Natural killer cell (primary cell): ENCODE data around the gene A1BG. TPM values are rescaled to one million over a fixed set of nuclear protein-coding genes. Genes with fewer than 3 reads are reported as not detected.

Experiments
- ATAC-seq, 3 donors: fragments of 150-1000 bp in 2 of 3; fragments of 200-7000 bp in 1 of 3; cut with Tn5 transposase; 1 replicate in 1 of 3; 2 replicates in 2 of 3; pipeline ENCODE4 v1.10.0; 2021; ENCODE audit warnings: mild to moderate bottlenecking in 2 of 3, moderate library complexity in 2 of 3
- DNase-seq, 2 donors: peaks; one replicate each; pipeline versions ENCODE4 v3.0.0 to v3.0.0-alpha.2; 2013 to 2021; ENCODE audit warnings: mixed read lengths in 1 of 2
- H3K27ac ChIP-seq: one replicate; pipeline ENCODE4 v1.5.1; 2013; ENCODE audit warnings: mild to moderate bottlenecking, low read length
- H3K27me3 ChIP-seq: one replicate; pipeline ENCODE4 v1.6.1; 2013; ENCODE audit warnings: low read length; ENCODE audit not compliant: control insufficient read depth, insufficient read depth
- H3K36me3 ChIP-seq: one replicate; pipeline ENCODE4 v1.6.1; 2013; ENCODE audit warnings: low read length; ENCODE audit not compliant: control insufficient read depth, insufficient read depth
- H3K4me1 ChIP-seq: one replicate; pipeline ENCODE4 v1.6.1; 2013; ENCODE audit warnings: low read length; ENCODE audit not compliant: control insufficient read depth, insufficient read depth
- H3K4me3 ChIP-seq: one replicate; pipeline ENCODE4 v1.5.1; 2013; ENCODE audit warnings: low read length
- H3K9me3 ChIP-seq: one replicate; pipeline ENCODE4 v1.6.1; 2013; ENCODE audit warnings: low read length; ENCODE audit not compliant: control insufficient read depth, insufficient read depth
- H3K27ac Mint-ChIP-seq, 2 donors: one replicate each; pipeline ENCODE4 v1.8.0; 2022; ENCODE audit warnings: mild to moderate bottlenecking in 2 of 2, mixed read lengths in 2 of 2, moderate library complexity in 1 of 2
- H3K27me3 Mint-ChIP-seq, 2 donors: one replicate each; pipeline ENCODE4 v1.8.0; 2022; ENCODE audit warnings: low read depth in 2 of 2, mixed read lengths in 2 of 2
- H3K36me3 Mint-ChIP-seq: one replicate; pipeline ENCODE4 v1.8.0; 2022; ENCODE audit warnings: mixed read lengths
- H3K4me1 Mint-ChIP-seq, 2 donors: one replicate each; pipeline ENCODE4 v1.8.0; 2022; ENCODE audit warnings: mixed read lengths in 2 of 2
- H3K4me3 Mint-ChIP-seq: one replicate; pipeline ENCODE4 v1.8.0; 2022; ENCODE audit warnings: mild to moderate bottlenecking, moderate library complexity, mixed read lengths
- H3K9me3 Mint-ChIP-seq, 2 donors: one replicate each; pipeline ENCODE4 v1.8.0; 2022; ENCODE audit warnings: mixed read lengths in 2 of 2
- WGBS: methylation state at CpG from one replicate; pipeline ENCODE4 v1.1.7; 2013; ENCODE audit warnings: missing lambda C conversion rate; ENCODE audit not compliant: insufficient coverage; 5-methylcytosine and 5-hydroxymethylcytosine counted together
- intact Hi-C: fragments of 100-400 bp; cut with micrococcal nuclease; formaldehyde crosslinking; loops from one replicate; pipeline ENCODE4 v1.14.2; 2022
- total RNA-seq, 4 donors: library from RNA; stranded (reverse); fragments of 120-200 nt in 1 of 4; gene quantifications; one replicate each; pipeline versions ENCODE4 v1.2.3 to v1.2.4, GENCODE V29; 2013 to 2022
- TF ChIP-seq, protein P1 (sequence below): fragments of 200-600 bp; IDR thresholded peaks from one replicate; pipeline ENCODE4 v1.8.0; 2022; ENCODE audit warnings: antibody characterized with exemption

A1BG gene
- total RNA-seq, 3 donors from 2014 or later (not counting 1 experiment from before 2014, with no cell fraction given), result 2.0 to 10.6 (median 3.5) TPM

DNA sequence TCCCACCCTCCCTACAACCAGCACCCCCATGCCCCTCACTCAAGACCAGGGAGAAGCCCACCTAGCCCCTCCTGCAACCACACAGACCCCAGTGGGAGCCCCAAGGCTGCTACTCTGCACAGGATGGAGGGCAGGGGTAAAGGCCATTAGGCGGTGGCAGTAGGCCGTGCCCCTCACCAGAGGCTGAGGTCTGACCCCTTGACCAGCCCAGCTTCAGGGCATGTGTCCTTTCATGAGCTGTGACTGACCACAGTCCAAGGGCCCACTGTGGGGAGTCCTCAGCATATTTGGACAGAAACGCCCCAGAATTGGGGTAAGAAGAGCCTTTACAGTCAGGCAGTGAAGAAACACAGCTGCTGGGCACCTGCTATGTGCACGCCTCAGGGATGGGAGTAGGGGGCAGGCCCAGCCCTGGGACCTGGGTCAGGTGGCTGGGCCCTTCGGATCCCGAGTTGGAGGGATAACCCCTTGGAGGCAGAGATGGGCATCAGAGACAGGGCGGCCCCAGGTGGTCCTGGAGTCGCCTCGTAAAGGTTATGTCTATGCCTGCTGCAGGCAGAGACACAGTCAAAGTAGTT, 32.1 kb upstream of the A1BG start:
- Mint-ChIP-seq H3K27me3 (no peaks in the 10 kb centered on the region), H3K27ac (peak overlapping the region; percentile 98), H3K4me3 (peak overlapping the region; percentile 97), H3K36me3 (no peaks in the 10 kb centered on the region), H3K4me1 (peaks cover 21 to 49% of the 10 kb centered on the region in 2 donors), H3K9me3 (no peaks in the 10 kb centered on the region)
- intact Hi-C loops, result loop anchor here (10.0 kb wide), 1 partner anchor 201 kb away; the partner anchor contains the start of gene ZNF274
- Histone ChIP-seq H3K4me1 (peaks cover 43% of the 10 kb centered on the region), H3K9me3 (no peaks in the 10 kb centered on the region), H3K27ac (peak overlapping the region; percentile 96), H3K36me3 (peaks cover 9% of the 10 kb centered on the region), H3K4me3 (no peak overlapping the region), H3K27me3 (no peaks in the 10 kb centered on the region)
- ATAC-seq (no peak), DNase-seq (no peak)
- TF ChIP-seq, protein P1, sequence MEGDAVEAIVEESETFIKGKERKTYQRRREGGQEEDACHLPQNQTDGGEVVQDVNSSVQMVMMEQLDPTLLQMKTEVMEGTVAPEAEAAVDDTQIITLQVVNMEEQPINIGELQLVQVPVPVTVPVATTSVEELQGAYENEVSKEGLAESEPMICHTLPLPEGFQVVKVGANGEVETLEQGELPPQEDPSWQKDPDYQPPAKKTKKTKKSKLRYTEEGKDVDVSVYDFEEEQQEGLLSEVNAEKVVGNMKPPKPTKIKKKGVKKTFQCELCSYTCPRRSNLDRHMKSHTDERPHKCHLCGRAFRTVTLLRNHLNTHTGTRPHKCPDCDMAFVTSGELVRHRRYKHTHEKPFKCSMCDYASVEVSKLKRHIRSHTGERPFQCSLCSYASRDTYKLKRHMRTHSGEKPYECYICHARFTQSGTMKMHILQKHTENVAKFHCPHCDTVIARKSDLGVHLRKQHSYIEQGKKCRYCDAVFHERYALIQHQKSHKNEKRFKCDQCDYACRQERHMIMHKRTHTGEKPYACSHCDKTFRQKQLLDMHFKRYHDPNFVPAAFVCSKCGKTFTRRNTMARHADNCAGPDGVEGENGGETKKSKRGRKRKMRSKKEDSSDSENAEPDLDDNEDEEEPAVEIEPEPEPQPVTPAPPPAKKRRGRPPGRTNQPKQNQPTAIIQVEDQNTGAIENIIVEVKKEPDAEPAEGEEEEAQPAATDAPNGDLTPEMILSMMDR, result no peak
- WGBS, result 89% methylated on average over 9 of the region's 9 CpGs

DNA sequence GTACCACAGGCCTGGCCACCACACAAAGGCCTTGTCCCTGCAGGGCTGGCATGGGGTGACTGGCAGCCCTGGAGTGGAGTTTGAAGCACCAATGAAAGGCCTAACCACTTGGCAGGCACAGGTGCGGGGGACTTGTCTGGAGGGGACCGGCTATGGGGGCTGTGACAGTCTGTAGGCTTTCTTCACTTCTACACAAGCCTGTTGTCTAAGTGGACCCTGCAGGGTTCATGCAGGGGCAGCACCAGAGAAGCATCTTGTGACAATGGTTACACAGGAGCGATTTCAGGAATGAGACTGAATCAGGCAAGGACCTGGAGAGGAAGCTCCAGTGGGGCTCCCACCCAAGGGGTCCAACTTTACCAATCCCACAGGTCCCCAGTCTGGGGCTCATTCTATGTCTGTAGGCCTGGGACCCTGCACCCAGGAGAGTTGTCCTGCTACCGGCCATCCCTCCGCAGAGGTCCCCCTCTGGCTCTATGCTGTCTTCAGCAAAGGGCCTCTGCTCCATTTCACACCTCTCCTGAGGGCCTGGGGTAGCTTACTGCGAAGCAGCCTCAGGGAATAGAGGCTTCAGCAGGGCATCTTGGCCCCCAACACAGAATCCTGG, 29.8 kb upstream of the A1BG start:
- H3K36me3 Mint-ChIP-seq, result no peaks in the 10 kb centered on the region

DNA sequence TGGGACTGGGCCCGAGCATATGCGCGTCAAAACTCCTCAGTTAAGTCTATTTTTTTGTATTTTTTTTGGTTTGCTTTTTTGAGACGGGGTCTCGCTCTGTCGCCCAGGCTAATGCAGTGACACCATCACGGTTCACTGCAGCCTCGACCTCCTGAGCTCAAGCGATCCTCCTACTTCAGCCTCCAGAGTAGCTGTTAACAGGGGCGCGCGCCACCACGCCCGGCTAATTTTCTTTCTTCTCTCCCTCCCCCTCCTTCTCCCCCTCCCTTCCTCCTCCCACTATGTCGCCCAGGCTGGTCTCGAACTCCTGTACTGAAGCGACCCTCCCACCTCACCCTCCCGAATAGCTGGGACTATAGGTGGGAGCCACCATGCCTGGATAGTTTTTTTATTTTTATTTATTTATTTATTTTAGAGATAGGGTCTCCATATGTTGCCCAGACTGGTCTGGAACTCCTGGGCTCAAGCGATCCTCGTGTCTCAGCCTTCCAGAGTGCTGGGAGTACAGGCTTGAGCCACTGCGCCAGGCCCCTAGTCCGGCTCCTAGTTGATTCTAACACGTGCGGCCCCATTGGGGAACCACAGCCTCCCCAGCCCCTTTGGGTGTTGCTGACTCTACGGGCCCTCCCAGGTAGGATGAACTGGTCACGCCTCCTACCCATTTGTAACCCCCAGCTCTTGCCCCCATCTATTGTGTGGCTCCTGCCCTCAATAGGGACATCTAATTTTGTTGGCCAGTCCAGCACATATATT, 28.3 kb upstream of the A1BG start:
- H3K27ac Mint-ChIP-seq, result peak overlapping the region; percentile 93 to 94
- Histone ChIP-seq H3K36me3 (no peaks in the 10 kb centered on the region), H3K4me3 (peak overlapping the region; percentile 50), H3K9me3 (no peaks in the 10 kb centered on the region), H3K27ac (peak overlapping the region; percentile 92), H3K27me3 (no peaks in the 10 kb centered on the region), H3K4me1 (peaks cover 44% of the 10 kb centered on the region)
- H3K36me3 Mint-ChIP-seq, result no peaks in the 10 kb centered on the region
- no peak for ATAC-seq
- H3K27me3 Mint-ChIP-seq, result no peaks in the 10 kb centered on the region
- no peak for DNase-seq
- H3K9me3 Mint-ChIP-seq, result no peaks in the 10 kb centered on the region
- H3K4me1 Mint-ChIP-seq, result peaks cover 13 to 36% of the 10 kb centered on the region in 2 donors
- intact Hi-C loops, result loop anchor here (1.0 to 10.0 kb wide), 6 partner anchors 20 to 197 kb away; partner anchors contain the start of genes ERVK3-1, ZNF132, ZNF274 and ZNF324
- peak overlapping the region; percentile 89 for H3K4me3 Mint-ChIP-seq
- TF ChIP-seq, protein P1, result no peak
- 37% methylated on average over 22 of the region's 26 CpGs for WGBS

More for the DNA sequence above, 29.8 kb upstream of the A1BG start:
- peaks cover 55% of the 10 kb centered on the region for H3K4me1 ChIP-seq
- ATAC-seq (no peak), DNase-seq (no peak)
- no peaks in the 10 kb centered on the region for H3K9me3 ChIP-seq
- intact Hi-C loops, result loop anchor here (10.0 kb wide), 1 partner anchor 198 kb away; the partner anchor contains the start of gene ZNF274
- H3K27me3 ChIP-seq, result no peaks in the 10 kb centered on the region
- WGBS, result 96% methylated on average over 6 of the region's 6 CpGs
- Mint-ChIP-seq H3K27ac (peak overlapping the region; percentile 93 to 94), H3K4me3 (peak overlapping the region; percentile 74), H3K4me1 (peaks cover 26 to 51% of the 10 kb centered on the region in 2 donors), H3K9me3 (no peaks in the 10 kb centered on the region), H3K27me3 (no peaks in the 10 kb centered on the region)
- no peak overlapping the region for H3K4me3 ChIP-seq
- TF ChIP-seq, protein P1, result no peak
- no peak overlapping the region for H3K27ac ChIP-seq
- H3K36me3 ChIP-seq, result peaks cover 3% of the 10 kb centered on the region
